ENCODE measurements around the gene CD4.

Gene CD4

DNA sequence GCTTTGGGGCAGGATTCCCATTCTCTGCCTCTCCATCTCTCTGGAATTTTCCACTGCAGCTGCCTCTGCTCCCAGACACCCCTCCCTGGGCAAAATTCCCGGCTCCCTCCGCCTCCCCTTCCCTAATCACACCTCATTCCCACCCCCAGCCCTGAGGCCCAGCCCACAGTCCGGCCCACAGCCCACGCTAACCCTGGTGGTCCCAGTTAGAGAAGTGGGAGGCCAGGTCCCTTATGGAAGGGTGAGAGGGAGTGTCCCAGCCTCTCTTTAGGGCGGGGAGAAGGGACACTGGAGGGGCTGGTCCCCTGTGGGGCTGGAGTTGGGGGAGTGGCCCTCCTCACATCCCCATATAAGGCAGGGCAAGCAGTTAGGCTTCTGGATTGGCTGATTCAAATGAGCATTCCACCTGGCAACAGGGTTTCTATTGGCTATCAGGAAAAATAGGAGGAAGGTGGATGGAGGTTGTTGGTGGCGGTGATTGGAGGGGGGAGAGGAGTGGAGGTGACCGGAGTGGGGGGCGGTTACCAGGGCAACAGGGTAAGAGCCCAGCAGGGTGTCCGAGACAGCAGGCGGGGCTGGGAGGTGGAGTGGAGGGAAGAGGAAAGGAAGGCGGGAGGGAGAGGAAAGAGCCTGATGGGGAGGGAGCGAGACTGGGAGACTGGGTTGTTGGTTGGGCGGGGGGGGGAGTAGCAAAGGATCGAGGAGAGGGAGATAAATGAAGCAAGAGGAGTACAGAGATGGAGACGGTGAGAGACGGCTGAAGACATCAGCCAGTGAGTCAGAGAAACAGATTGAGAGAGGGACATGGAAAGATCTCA, 25.1 kb upstream of the CD4 start (continued):
- peak; percentile 96 for TF ChIP-seq EGR2 (tag by site-specific recombination; IDR thresholded peaks at IDR 0.05; ENCODE audit: low read depth)
- peak; percentile 48; the same call in 1 of the 2 replicates for TF ChIP-seq BCL11A (tag by site-specific recombination; IDR thresholded peaks at IDR 0.05; ENCODE audit: low read depth)
- TF ChIP-seq ZNF366 (tag by site-specific recombination; conservative IDR thresholded peaks at IDR 0.05), result peak; percentile 100
- TF ChIP-seq, protein P1, sequence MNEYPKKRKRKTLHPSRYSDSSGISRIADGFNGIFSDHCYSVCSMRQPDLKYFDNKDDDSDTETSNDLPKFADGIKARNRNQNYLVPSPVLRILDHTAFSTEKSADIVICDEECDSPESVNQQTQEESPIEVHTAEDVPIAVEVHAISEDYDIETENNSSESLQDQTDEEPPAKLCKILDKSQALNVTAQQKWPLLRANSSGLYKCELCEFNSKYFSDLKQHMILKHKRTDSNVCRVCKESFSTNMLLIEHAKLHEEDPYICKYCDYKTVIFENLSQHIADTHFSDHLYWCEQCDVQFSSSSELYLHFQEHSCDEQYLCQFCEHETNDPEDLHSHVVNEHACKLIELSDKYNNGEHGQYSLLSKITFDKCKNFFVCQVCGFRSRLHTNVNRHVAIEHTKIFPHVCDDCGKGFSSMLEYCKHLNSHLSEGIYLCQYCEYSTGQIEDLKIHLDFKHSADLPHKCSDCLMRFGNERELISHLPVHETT (tag by site-specific recombination; IDR thresholded peaks at IDR 0.05), result peak; percentile 76; the same call in 1 of the 2 replicates
- no peak for TF ChIP-seq SETDB1 (IDR thresholded peaks at IDR 0.05; ENCODE audit: insufficient read length, low read length)
- peak; percentile 95 for TF ChIP-seq ZEB2 (tag by site-specific recombination; IDR thresholded peaks at IDR 0.05)
- no peak for TF ChIP-seq GFI1B (tag by site-specific recombination; IDR thresholded peaks at IDR 0.05)
- peak; percentile 87 for TF ChIP-seq KLF10 (tag by site-specific recombination; IDR thresholded peaks at IDR 0.05)
- TF ChIP-seq ZBTB48 (tag by site-specific recombination; IDR thresholded peaks at IDR 0.05), result peak; percentile 93
- TF ChIP-seq ZBTB21 (tag by site-specific recombination; IDR thresholded peaks at IDR 0.05), result peak; percentile 23; the same call in 1 of the 2 replicates
- TF ChIP-seq ZNF16 (tag by site-specific recombination; IDR thresholded peaks at IDR 0.05; ENCODE audit: low read depth), result no peak
- TF ChIP-seq ZNF157 (tag by site-specific recombination; IDR thresholded peaks at IDR 0.05), result no peak
- peak; percentile 100 for TF ChIP-seq ZNF341 (tag by site-specific recombination; IDR thresholded peaks at IDR 0.05; ENCODE audit: low read depth)
- TF ChIP-seq ZBTB20 (tag by site-specific recombination; IDR thresholded peaks at IDR 0.05), result no peak; the same call in 1 of the 2 replicates
- peak; percentile 69; the same call in 1 of the 2 replicates for TF ChIP-seq ZNF629 (tag by site-specific recombination; IDR thresholded peaks at IDR 0.05)
- TF ChIP-seq, protein P2, sequence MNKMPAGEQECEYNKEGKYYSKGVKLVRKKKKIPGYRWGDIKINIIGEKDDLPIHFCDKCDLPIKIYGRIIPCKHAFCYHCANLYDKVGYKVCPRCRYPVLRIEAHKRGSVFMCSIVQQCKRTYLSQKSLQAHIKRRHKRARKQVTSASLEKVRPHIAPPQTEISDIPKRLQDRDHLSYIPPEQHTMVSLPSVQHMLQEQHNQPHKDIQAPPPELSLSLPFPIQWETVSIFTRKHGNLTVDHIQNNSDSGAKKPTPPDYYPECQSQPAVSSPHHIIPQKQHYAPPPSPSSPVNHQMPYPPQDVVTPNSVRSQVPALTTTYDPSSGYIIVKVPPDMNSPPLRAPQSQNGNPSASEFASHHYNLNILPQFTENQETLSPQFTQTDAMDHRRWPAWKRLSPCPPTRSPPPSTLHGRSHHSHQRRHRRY (tag by site-specific recombination; IDR thresholded peaks at IDR 0.05), result no peak
- TF ChIP-seq ZNF596 (tag by site-specific recombination; IDR thresholded peaks at IDR 0.05), result no peak
- peak; percentile 95 for TF ChIP-seq KLF8 (tag by site-specific recombination; IDR thresholded peaks at IDR 0.05)
- TF ChIP-seq ZSCAN16 (tag by site-specific recombination; IDR thresholded peaks at IDR 0.05), result no peak
- TF ChIP-seq ZNF23 (tag by site-specific recombination; IDR thresholded peaks at IDR 0.05; ENCODE audit: borderline replicate concordance), result no peak
- peak; percentile 99 for TF ChIP-seq GLIS1 (tag by site-specific recombination; IDR thresholded peaks at IDR 0.05)
- peak; percentile 59; the same call in 1 of the 2 replicates for TF ChIP-seq PRDM1 (tag by site-specific recombination; IDR thresholded peaks at IDR 0.05)
- TF ChIP-seq GLI2 (tag by site-specific recombination; IDR thresholded peaks at IDR 0.05; ENCODE audit: borderline replicate concordance, low read depth), result no peak
- TF ChIP-seq, protein P3, sequence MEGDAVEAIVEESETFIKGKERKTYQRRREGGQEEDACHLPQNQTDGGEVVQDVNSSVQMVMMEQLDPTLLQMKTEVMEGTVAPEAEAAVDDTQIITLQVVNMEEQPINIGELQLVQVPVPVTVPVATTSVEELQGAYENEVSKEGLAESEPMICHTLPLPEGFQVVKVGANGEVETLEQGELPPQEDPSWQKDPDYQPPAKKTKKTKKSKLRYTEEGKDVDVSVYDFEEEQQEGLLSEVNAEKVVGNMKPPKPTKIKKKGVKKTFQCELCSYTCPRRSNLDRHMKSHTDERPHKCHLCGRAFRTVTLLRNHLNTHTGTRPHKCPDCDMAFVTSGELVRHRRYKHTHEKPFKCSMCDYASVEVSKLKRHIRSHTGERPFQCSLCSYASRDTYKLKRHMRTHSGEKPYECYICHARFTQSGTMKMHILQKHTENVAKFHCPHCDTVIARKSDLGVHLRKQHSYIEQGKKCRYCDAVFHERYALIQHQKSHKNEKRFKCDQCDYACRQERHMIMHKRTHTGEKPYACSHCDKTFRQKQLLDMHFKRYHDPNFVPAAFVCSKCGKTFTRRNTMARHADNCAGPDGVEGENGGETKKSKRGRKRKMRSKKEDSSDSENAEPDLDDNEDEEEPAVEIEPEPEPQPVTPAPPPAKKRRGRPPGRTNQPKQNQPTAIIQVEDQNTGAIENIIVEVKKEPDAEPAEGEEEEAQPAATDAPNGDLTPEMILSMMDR (tag by site-specific recombination; IDR thresholded peaks at IDR 0.05), result no peak
- TF ChIP-seq ZNF585B (tag by site-specific recombination; IDR thresholded peaks at IDR 0.05), result no peak
- TF ChIP-seq ZSCAN4 (tag by site-specific recombination; IDR thresholded peaks at IDR 0.05), result no peak
- TF ChIP-seq, protein P4, sequence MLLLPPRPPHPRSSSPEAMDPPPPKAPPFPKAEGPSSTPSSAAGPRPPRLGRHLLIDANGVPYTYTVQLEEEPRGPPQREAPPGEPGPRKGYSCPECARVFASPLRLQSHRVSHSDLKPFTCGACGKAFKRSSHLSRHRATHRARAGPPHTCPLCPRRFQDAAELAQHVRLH (tag by site-specific recombination; IDR thresholded peaks at IDR 0.05), result peak; percentile 99
- TF ChIP-seq, protein P5, sequence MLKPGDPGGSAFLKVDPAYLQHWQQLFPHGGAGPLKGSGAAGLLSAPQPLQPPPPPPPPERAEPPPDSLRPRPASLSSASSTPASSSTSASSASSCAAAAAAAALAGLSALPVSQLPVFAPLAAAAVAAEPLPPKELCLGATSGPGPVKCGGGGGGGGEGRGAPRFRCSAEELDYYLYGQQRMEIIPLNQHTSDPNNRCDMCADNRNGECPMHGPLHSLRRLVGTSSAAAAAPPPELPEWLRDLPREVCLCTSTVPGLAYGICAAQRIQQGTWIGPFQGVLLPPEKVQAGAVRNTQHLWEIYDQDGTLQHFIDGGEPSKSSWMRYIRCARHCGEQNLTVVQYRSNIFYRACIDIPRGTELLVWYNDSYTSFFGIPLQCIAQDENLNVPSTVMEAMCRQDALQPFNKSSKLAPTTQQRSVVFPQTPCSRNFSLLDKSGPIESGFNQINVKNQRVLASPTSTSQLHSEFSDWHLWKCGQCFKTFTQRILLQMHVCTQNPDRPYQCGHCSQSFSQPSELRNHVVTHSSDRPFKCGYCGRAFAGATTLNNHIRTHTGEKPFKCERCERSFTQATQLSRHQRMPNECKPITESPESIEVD (tag by site-specific recombination; IDR thresholded peaks at IDR 0.05), result no peak
- TF ChIP-seq, protein P6, sequence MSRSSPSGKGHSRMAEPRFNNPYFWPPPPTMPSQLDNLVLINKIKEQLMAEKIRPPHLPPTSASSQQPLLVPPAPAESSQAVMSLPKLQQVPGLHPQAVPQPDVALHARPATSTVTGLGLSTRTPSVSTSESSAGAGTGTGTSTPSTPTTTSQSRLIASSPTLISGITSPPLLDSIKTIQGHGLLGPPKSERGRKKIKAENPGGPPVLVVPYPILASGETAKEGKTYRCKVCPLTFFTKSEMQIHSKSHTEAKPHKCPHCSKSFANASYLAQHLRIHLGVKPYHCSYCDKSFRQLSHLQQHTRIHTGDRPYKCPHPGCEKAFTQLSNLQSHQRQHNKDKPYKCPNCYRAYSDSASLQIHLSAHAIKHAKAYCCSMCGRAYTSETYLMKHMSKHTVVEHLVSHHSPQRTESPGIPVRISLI (tag by site-specific recombination; IDR thresholded peaks at IDR 0.05), result no peak
- TF ChIP-seq ZNF202 (tag by site-specific recombination; IDR thresholded peaks at IDR 0.05; ENCODE audit: borderline replicate concordance), result no peak
- TF ChIP-seq ZNF76 (tag by site-specific recombination; IDR thresholded peaks at IDR 0.05; ENCODE audit: borderline replicate concordance, low read depth), result peak; percentile 83
- TF ChIP-seq ZNF121 (tag by site-specific recombination; IDR thresholded peaks at IDR 0.05), result no peak
